ENCODE data around the gene PLPPR1. TPM values are rescaled to one million over a fixed set of nuclear protein-coding genes. Genes with fewer than 3 reads are reported as not detected.
A peak's percentile ranks its signal among the peaks of the same experiment; 100 is the strongest.

PLPPR1 gene
- total and polyA plus RNA-seq, 2 of the 13 experiments (the other 11 are each of a cell fraction or from before 2014, with no cell fraction given): 16.0 to 84.7 TPM

- TF ChIP-seq BCL3 (CRISPR knock-in tag; IDR thresholded peaks at IDR 0.05): no peak
Observed at GRCh38 chr9:101054657-101055056, 26.1 kb downstream of the PLPPR1 start (continued).

GRCh38 chr9:101055516-101055915, 27.0 kb downstream of the PLPPR1 start:
- WGBS (ENCODE audit: low lambda C conversion rate): 84% methylated on average over 3 of the region's 3 CpGs
- POLR2A ChIA-PET: no interaction called here
- Histone ChIP-seq H3K27ac (ENCODE audit: extremely low read length, insufficient read depth, low read length) (no peak overlapping the region), H3K9me3 (ENCODE audit: low read length) (no peaks in the 10 kb centered on the region), H3K27me3 (ENCODE audit: control insufficient read depth in 1 of 2, insufficient read depth in 2 of 2, low read length in 2 of 2) (no peaks in the 10 kb centered on the region), H3K9ac (ENCODE audit: insufficient read depth, low read depth, low read length) (no peak overlapping the region), H3K4me3 (replicated peaks in 1 of 3; ENCODE audit: insufficient read depth in 1 of 3, low read depth in 2 of 3, low read length in 3 of 3) (no peak overlapping the region), H3K79me2 (ENCODE audit: insufficient read depth, low read length) (no peaks in the 10 kb centered on the region), H3K4me1 (ENCODE audit: insufficient read depth, low read length) (no peaks in the 10 kb centered on the region), H2AFZ (ENCODE audit: low read length) (no peak overlapping the region), H3K4me2 (ENCODE audit: low read depth, low read length) (no peak overlapping the region), H4K20me1 (ENCODE audit: insufficient read depth, low read length) (no peaks in the 10 kb centered on the region), H3K36me3 (replicated peaks in 1 of 2; ENCODE audit: control insufficient read depth in 1 of 2, insufficient read depth in 2 of 2, low read length in 2 of 2) (no peaks in the 10 kb centered on the region)
- ATAC-seq: no peak
- no peak for DNase-seq (ENCODE audit: low spot score)
- CTCF ChIA-PET (ENCODE audit: low intra/inter-chr PET ratio, low total read pairs): no interaction called here
- in situ Hi-C loops (cut with HindIII; ENCODE audit: extremely low pct_ligation_motif_present, low pct_unique_long_range_greater_than_20kb) (no loop called here), intact Hi-C loops (cut with micrococcal nuclease; ENCODE audit: unreplicated experiment) (no loop called here)
- no peak for FAIRE-seq
- TF ChIP-seq ARNT (IDR thresholded peaks at IDR 0.05): no peak
- TF ChIP-seq ZNF230 (CRISPR knock-in tag; IDR thresholded peaks at IDR 0.05): no peak
- TF ChIP-seq ATF7-NPFF (CRISPR knock-in tag; IDR thresholded peaks at IDR 0.05; ENCODE audit: low read depth): no peak
- no TSS peak for BruUV-seq (replicated peaks)

- no peaks in the 10 kb centered on the region for H4K20me1 ChIP-seq (ENCODE audit: insufficient read depth, low read length)
- no peak overlapping the region; a peak in 1 of 6 replicates for H3K4me3 ChIP-seq (replicated peaks in 1 of 3; ENCODE audit: insufficient read depth in 1 of 3, low read depth in 2 of 3, low read length in 3 of 3)
- H3K9me3 ChIP-seq (ENCODE audit: low read length): no peaks in the 10 kb centered on the region
- H3K4me1 ChIP-seq (ENCODE audit: insufficient read depth, low read length): peaks cover 42% of the 10 kb centered on the region
- intact Hi-C loops (cut with micrococcal nuclease; ENCODE audit: unreplicated experiment): loop anchor here (1.0 kb wide), 2 partner anchors 34 to 253 kb away; partner anchors contain the start of gene PLPPR1
- H3K27ac ChIP-seq (ENCODE audit: extremely low read length, insufficient read depth, low read length): peak overlapping the region; percentile 64
- peak; percentile 76 for FAIRE-seq
- peak; percentile 98 for ATAC-seq
- H3K79me2 ChIP-seq (ENCODE audit: insufficient read depth, low read length): no peaks in the 10 kb centered on the region
- DNase-seq (ENCODE audit: low spot score): peak; percentile 97
- H3K27me3 ChIP-seq (ENCODE audit: control insufficient read depth in 1 of 2, insufficient read depth in 2 of 2, low read length in 2 of 2): no peaks in the 10 kb centered on the region
- H3K9ac ChIP-seq (ENCODE audit: insufficient read depth, low read depth, low read length): peak overlapping the region; percentile 53; the same call in 1 of the 2 replicates
- CTCF ChIA-PET (ENCODE audit: low intra/inter-chr PET ratio, low total read pairs): no interaction called here
- WGBS (ENCODE audit: low lambda C conversion rate): 5% methylated on average over 1 of the region's 1 CpG
- in situ Hi-C loops (cut with HindIII; ENCODE audit: extremely low pct_ligation_motif_present, low pct_unique_long_range_greater_than_20kb): no loop called here
- H3K36me3 ChIP-seq (replicated peaks in 1 of 2; ENCODE audit: control insufficient read depth in 1 of 2, insufficient read depth in 2 of 2, low read length in 2 of 2): no peaks in the 10 kb centered on the region
- POLR2A ChIA-PET: interaction anchor here (1.1 to 3.9 kb wide), 2 partner anchors 34 to 336 kb away, joined by 4 to 19 read pairs; partner anchors contain the start of genes MRPL50, PLPPR1 and ZNF189
- H3K4me2 ChIP-seq (ENCODE audit: low read depth, low read length): peak overlapping the region; percentile 53
- no peak overlapping the region for H2AFZ ChIP-seq (ENCODE audit: low read length)
- BruUV-seq (replicated peaks): no TSS peak
- TF ChIP-seq ZNF878 (CRISPR knock-in tag; IDR thresholded peaks at IDR 0.05): no peak
- no peak for TF ChIP-seq BRD4 (CRISPR knock-in tag; IDR thresholded peaks at IDR 0.05)
- TF ChIP-seq CREM (IDR thresholded peaks at IDR 0.05): peak; percentile 61; the same call in 1 of the 2 replicates
- no peak for TF ChIP-seq CREM (CRISPR knock-in tag; IDR thresholded peaks at IDR 0.05)
- TF ChIP-seq ZNF737 (CRISPR knock-in tag; IDR thresholded peaks at IDR 0.05; ENCODE audit: borderline replicate concordance): no peak
- TF ChIP-seq ZNF749 (CRISPR knock-in tag; IDR thresholded peaks at IDR 0.05; ENCODE audit: borderline replicate concordance): no peak
- no peak for TF ChIP-seq MXD4 (CRISPR knock-in tag; IDR thresholded peaks at IDR 0.05)
- no peak for TF ChIP-seq SATB2 (CRISPR knock-in tag; IDR thresholded peaks at IDR 0.05)
- TF ChIP-seq CENPX (CRISPR knock-in tag; IDR thresholded peaks at IDR 0.05): no peak
- TF ChIP-seq POGZ (CRISPR knock-in tag; IDR thresholded peaks at IDR 0.05): peak; percentile 56
- peak; percentile 11; the same call in 1 of the 2 replicates for TF ChIP-seq USF2 (IDR thresholded peaks at IDR 0.05; ENCODE audit: low read depth, low read length)
- TF ChIP-seq USF2 (CRISPR knock-in tag; IDR thresholded peaks at IDR 0.05; ENCODE audit: borderline replicate concordance): peak; percentile 71; the same call in 1 of the 2 replicates
Observed at GRCh38 chr9:101062686-101063085, 34.2 kb downstream of the PLPPR1 start.
